GM21576 (cell line): ENCODE data around the gene KRTAP1-5.
"Not testable (repeated sequence)": the region's sequence is repeated elsewhere in the genome, so short reads cannot be mapped to it uniquely, and the experiment has no call there.

Experiments
- ATAC-seq: cut with Tn5 transposase; IDR thresholded peaks from one replicate; pipeline ENCODE4 v1.9.1; 2021; ENCODE audit warnings: mild to moderate bottlenecking, moderate library complexity; ENCODE audit not compliant: unreplicated experiment

Gene KRTAP1-5

DNA sequence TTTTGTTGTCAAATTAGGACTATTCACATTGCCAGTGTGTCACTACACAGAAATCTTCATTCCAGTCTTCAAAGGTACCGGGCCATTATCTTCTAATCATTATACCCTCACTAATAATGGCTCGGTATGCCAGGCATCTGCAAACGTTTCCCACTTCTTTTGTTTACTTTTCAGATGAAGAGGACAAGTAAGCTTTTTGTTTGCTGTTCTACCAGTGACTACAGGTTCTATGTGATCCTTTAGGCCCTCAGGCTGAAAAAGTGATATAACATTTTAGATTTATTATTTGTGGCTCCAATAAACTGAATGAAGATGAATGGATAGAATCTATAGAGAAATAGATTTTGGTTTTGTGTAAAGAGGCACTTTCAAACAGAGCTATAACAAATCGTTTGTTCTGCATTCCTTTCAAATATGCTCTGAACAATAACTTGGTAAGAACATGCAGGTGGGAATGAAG lies 17.7 kb downstream of the KRTAP1-5 start:
- no peak for ATAC-seq

GRCh38 chr17:41008811-41009210 lies 18.2 kb downstream of the KRTAP1-5 start, which contains the start of gene KRTAP3-1:
Gene KRTAP3-1 (minus strand): TSS chr17:41009128. CDS start chr17:41009074, 54 bp downstream.
- no peak for ATAC-seq

GRCh38 chr17:41004397-41004796 lies 22.6 kb downstream of the KRTAP1-5 start:
- ATAC-seq: no peak

- no peak for ATAC-seq
Measured at GRCh38 chr17:41003926-41004325, 23.1 kb downstream of the KRTAP1-5 start.

- no peak for ATAC-seq
Measured at GRCh38 chr17:41002814-41003213, 24.2 kb downstream of the KRTAP1-5 start.

- no peak for ATAC-seq
Measured at GRCh38 chr17:41001795-41002194, 25.2 kb downstream of the KRTAP1-5 start.

- ATAC-seq: not testable (repeated sequence)
Measured at GRCh38 chr17:40999563-40999962, 27.4 kb downstream of the KRTAP1-5 start, which contains the start of gene KRTAP3-2. Gene KRTAP3-2 (minus strand): TSS chr17:40999906. CDS start chr17:40999853, 53 bp downstream.

GRCh38 chr17:40997361-40997760 lies 29.6 kb downstream of the KRTAP1-5 start:
- ATAC-seq: no peak

- ATAC-seq: no peak
Measured at GRCh38 chr17:40996829-40997228, 30.2 kb downstream of the KRTAP1-5 start.

DNA sequence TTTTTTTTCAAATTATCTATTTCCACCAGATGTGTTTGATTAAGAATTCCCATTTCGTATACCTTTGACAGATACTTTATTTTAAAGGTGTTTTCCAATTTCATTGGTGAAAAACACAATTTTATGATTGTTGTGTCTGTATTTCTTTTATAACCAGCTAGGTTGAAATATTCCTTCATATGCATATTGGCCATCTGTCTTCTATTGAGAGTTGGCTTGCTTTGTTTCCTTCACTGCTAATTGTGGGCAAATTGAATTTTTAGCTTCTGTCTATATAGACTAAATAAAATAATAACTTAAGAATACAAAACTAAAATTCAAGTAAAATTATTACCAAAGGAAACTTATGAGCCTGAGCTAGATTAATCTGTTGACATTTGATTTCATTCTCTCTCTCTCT lies 31.9 kb downstream of the KRTAP1-5 start:
- no peak for ATAC-seq

DNA sequence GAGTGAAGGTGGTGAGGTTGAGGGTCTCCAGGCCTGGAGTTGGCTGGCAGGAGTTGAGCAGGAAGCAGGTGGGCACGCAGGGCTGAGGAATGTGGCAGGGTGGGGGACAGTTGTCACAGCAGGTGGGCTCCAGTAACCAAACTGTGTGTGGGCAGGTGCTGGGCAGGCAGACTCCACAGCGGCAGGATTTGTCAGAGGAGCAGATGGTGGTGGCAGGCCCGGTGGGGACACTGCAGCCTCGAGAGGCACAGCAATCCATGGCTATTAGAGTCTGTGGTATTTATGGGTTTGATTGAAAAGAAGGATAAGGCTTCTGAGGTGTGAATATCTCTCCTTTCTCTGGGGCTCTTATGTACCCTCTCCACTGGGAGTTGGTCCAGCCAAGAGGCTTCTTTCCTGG lies 33.2 kb downstream of the KRTAP1-5 start, which contains the start of gene KRTAP3-3:
Gene KRTAP3-3 (minus strand): TSS at position 326 of the 400 bp plus-strand sequence. CDS start 67 bp downstream, at position 259.
- no peak for ATAC-seq

DNA sequence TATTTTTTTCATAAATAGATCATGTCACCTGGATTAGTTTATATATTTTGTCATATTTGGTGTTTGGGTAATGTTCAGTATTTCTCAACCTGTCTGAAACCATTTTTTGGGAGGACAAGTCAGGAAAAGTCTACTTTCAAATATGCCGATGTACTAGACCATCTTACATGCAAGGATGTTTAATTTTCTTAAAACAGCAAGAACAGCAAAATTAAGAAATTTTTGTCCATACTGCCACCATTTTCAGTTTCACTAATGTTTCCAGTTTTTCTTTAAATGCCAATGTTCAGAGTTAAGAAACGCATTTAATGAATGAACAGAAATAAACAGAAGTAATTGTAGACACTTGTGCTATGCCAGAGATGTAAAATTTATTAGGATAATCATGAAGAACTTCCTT lies 33.9 kb downstream of the KRTAP1-5 start:
- ATAC-seq: no peak

GRCh38 chr17:40992666-40993065 lies 34.3 kb downstream of the KRTAP1-5 start:
- ATAC-seq: no peak

DNA sequence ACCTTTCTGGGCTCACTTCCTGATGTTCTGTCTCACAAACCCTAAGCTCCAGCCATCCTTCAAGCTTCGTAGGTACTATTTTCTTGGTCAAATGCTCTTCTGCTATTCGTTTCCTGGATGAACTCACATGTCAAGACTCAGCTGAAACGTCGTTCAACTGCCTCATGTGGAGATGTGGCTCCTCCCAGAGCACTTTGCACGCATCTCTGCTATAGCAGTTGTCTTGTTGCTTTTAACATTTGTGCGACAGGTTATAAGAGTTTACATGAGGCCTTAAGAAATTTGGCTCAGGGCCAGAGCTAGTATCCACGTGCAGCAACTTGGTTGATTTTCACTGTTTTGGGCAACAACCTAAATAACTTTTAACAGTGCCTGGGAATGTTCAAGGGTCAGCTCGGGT lies 40.1 kb downstream of the KRTAP1-5 start:
- ATAC-seq: no peak

GRCh38 chr17:40984226-40984625 lies 42.8 kb downstream of the KRTAP1-5 start, which contains the start of gene KRT40:
Gene KRT40 (minus strand): TSS chr17:40984326. CDS start chr17:40984273, 53 bp downstream.
- no peak for ATAC-seq

DNA sequence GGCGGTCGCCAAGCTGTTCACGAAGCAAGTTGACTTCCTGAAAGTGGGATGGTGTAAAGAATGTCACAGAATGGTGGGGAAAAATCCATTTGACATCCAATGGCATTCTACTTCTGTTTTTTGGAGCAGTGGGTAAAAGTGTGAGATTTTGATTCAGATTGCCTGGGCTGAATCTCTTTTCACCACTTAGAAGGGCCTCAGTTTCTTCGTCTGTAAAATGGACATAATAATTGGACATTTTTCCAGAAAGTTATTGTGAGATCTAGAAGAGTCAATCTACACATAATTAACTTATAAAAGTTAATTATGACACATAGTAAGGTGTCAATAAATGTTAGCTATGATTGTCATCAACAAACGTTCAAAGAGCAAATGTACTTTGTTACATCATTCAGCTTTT lies 45.9 kb downstream of the KRTAP1-5 start:
- no peak for ATAC-seq

GRCh38 chr17:40980596-40980995 lies 46.4 kb downstream of the KRTAP1-5 start:
- no peak for ATAC-seq

GRCh38 chr17:40980117-40980516 lies 46.9 kb downstream of the KRTAP1-5 start:
- ATAC-seq: no peak

DNA sequence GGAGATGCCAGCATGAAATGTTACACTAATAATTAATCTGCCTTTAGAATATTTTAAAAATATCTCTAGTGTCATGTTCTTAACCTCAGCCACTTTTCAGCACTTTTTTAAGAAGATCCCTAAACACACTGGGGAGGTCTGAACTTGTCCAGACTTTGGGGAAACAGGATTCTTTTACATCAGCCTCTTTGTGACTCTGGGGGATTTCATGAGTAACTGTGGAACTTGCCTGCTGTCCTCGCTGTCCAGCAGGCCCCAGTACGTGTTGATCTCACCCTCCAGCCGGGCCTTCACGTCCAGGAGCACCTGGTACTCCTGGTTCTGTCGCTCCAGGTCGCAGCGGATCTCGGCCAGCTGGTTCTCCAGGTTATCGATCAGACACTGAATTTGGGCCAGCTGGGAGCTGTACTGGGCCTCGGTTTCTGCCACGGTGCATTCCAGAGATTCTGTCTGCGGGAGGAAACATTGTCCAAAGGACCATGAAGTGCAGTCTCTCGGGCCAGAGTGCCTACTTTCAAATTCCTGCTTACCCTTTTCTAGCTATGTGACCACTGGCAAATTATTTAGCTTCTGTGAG lies 48.3 kb downstream of the KRTAP1-5 start:
- ATAC-seq: no peak
